K562 (cell line): ENCODE results near the gene SV2A. TPM values are rescaled to one million over a fixed set of nuclear protein-coding genes. Genes with fewer than 3 reads are reported as not detected.

Experiments used
- ADNP ChIP-seq: fragments of 200-800 bp; sonication (Bioruptor generic); IDR thresholded peaks from 2 replicates; pipeline ENCODE4 v1.6.1; 2016; ENCODE audit warnings: missing genetic modification characterization, missing compliant biosample characterization
- AFF4 ChIP-seq: sonication (generic); formaldehyde crosslinking; IDR thresholded peaks from 2 replicates; pipeline ENCODE4 v1.8.0; 2023; ENCODE audit warnings: mild to moderate bottlenecking, missing genetic modification reagents
- CBFA2T2 ChIP-seq: fragments of 450-650 bp; conservative IDR thresholded peaks from 2 replicates; pipeline ENCODE4 v1.6.1; 2017; ENCODE audit warnings: mild to moderate bottlenecking
- CHAMP1 ChIP-seq: fragments of 450-650 bp; IDR thresholded peaks from 2 replicates; pipeline ENCODE4 v1.6.1; 2016; ENCODE audit warnings: mild to moderate bottlenecking
- ETS2 ChIP-seq: IDR thresholded peaks from 2 replicates; pipeline ENCODE4 v1.6.1; 2016; ENCODE audit warnings: borderline replicate concordance, missing genetic modification characterization, mild to moderate bottlenecking, moderate library complexity, missing compliant biosample characterization; ENCODE audit not compliant: poor library complexity, severe bottlenecking
- ILF3 ChIP-seq: fragments of 450-650 bp; IDR thresholded peaks from 2 replicates; pipeline ENCODE4 v1.6.1; 2018; ENCODE audit warnings: antibody characterized with exemption, mild to moderate bottlenecking, moderate library complexity, borderline replicate concordance
- ILK ChIP-seq: fragments of 450-650 bp; IDR thresholded peaks from 2 replicates; pipeline ENCODE4 v1.6.1; 2016; ENCODE audit warnings: missing genetic modification characterization, low read depth, mild to moderate bottlenecking, missing compliant biosample characterization, moderate library complexity, borderline replicate concordance
- MLLT1 ChIP-seq, 2 experiments: fragments of 450-650 bp; IDR thresholded peaks; 2 replicates each; pipeline ENCODE4 v1.6.1; 2016
- NFXL1 ChIP-seq: fragments of 450-650 bp; formaldehyde crosslinking; IDR thresholded peaks from 2 replicates; pipeline ENCODE4 v1.4.0; 2021; ENCODE audit warnings: mild to moderate bottlenecking
- NR4A1 ChIP-seq, 2 experiments: fragments of 250-450 bp in 1 of 2; fragments of 450-650 bp in 1 of 2; sonication (Bioruptor Pico) in 1 of 2; IDR thresholded peaks; 2 replicates each; pipeline versions ENCODE4 v1.4.0 to v1.6.1; 2016 to 2020; ENCODE audit warnings: mild to moderate bottlenecking in 2 of 2, missing compliant biosample characterization in 1 of 2, missing genetic modification characterization in 1 of 2, moderate library complexity in 1 of 2
- PURB ChIP-seq: sonication (generic); formaldehyde crosslinking; IDR thresholded peaks from 2 replicates; pipeline ENCODE4 v1.9.0; 2021; ENCODE audit warnings: low read depth, mild to moderate bottlenecking, missing genetic modification reagents
- RBM15 ChIP-seq: fragments of 200-400 bp; formaldehyde crosslinking; IDR thresholded peaks from 2 replicates; pipeline ENCODE4 v1.6.1; 2018; ENCODE audit warnings: mild to moderate bottlenecking, low read length, moderate library complexity; ENCODE audit not compliant: insufficient read depth
- SAFB2 ChIP-seq: fragments of 200-400 bp; formaldehyde crosslinking; IDR thresholded peaks from 2 replicates; pipeline ENCODE4 v1.6.1; 2018; ENCODE audit warnings: borderline replicate concordance, low read length, low read depth, moderate library complexity; ENCODE audit not compliant: severe bottlenecking
- SMAD3 ChIP-seq: fragments of 450-650 bp; formaldehyde crosslinking; conservative IDR thresholded peaks from 2 replicates; pipeline ENCODE4 v1.4.0; 2020; ENCODE audit warnings: mild to moderate bottlenecking
- TBP ChIP-seq: optimal IDR thresholded peaks from 2 replicates; pipeline ENCODE3; 2011; ENCODE audit warnings: low read depth, low read length, improper control_type of control experiment
- TRIM28 ChIP-seq: fragments of 450-650 bp; IDR thresholded peaks from 2 replicates; pipeline ENCODE4 v1.6.1; 2017
- ZNF408 ChIP-seq: fragments of 250-450 bp; sonication (Bioruptor Pico); IDR thresholded peaks from 2 replicates; pipeline ENCODE4 v1.4.0; 2020; ENCODE audit warnings: low read depth, mild to moderate bottlenecking, moderate library complexity
- polyA plus RNA-seq, 8 experiments: library from polyadenylated mRNA; depleted of rRNA in 4 of 8; stranded (reverse) in 5 of 8; unstranded in 3 of 8; fragments of >200 nt; fragmentation: Nextera tagmentation in 2 of 8; fragmentation: Illumina TruSeq in 1 of 8; extraction: Ambion mirVana in 2 of 8; extraction: Trizol in 1 of 8; gene quantifications; 2 replicates each; pipeline versions ENCODE4 v1.2.1 to v1.2.3, GENCODE V29; 2011 to 2014; ENCODE audit warnings: inconsistent platforms in 1 of 8, missing spikeins in 1 of 8
- total RNA-seq, 7 experiments: library from RNA; depleted of rRNA in 6 of 7; stranded (reverse); fragments of >200 nt in 6 of 7; fragmentation: Illumina TruSeq in 2 of 7; extraction: Trizol in 2 of 7; gene quantifications; 2 replicates each; pipeline versions ENCODE4 v1.2.1 to v1.2.3, GENCODE V29; 2011 to 2021; ENCODE audit warnings: low replicate concordance in 1 of 7

SV2A gene
- total and polyA plus RNA-seq, 9 of the 15 experiments (the other 6 are each of a cell fraction or from before 2014, with no cell fraction given): 0.07 to 0.22 (median 0.11) TPM; not detected in 1

- no peak for TF ChIP-seq NR4A1 (CRISPR knock-in tag; IDR thresholded peaks at IDR 0.05)
- TF ChIP-seq NR4A1 (tag; IDR thresholded peaks at IDR 0.05): no peak
- TF ChIP-seq AFF4: no peak
- TF ChIP-seq ILF3: no peak
- TF ChIP-seq MLLT1 (IDR thresholded peaks at IDR 0.05): 0 out of 4 replicates have a peak, but pooled peaks of 1 of the 2 experiments have one; percentile 43
- TF ChIP-seq ETS2 (tag): no peak
- no peak for TF ChIP-seq TRIM28
- peak; percentile 45; the same call in 1 of the 2 replicates for TF ChIP-seq CBFA2T2
- TF ChIP-seq ZNF408 (CRISPR knock-in tag): no peak
- TF ChIP-seq PURB: no peak
- TF ChIP-seq ADNP (tag): no peak
- no peak for TF ChIP-seq ILK (tag)
- no peak for TF ChIP-seq SAFB2
- no peak for TF ChIP-seq NFXL1 (CRISPR knock-in tag)
- TF ChIP-seq SMAD3 (CRISPR knock-in tag): no peak
- TF ChIP-seq CHAMP1: no peak
- TF ChIP-seq TBP: no peak
- no peak for TF ChIP-seq RBM15
Observed at GRCh38 chr1:149915429-149916192, 2.0 kb downstream of the SV2A start (continued).
